Duodenal mucosa (tissue), 2 donors: ENCODE measurements around the gene DYSF.

Experiments
- H3K27ac ChIP-seq: one replicate; pipeline ENCODE4 v1.7.0; 2013; ENCODE audit warnings: low read depth, low read length
- H3K27me3 ChIP-seq, 2 donors: one replicate each; pipeline ENCODE4 v1.7.0; 2013; ENCODE audit warnings: low read length in 2 of 2, control low read depth in 1 of 2; ENCODE audit not compliant: insufficient read depth in 2 of 2, control insufficient read depth in 1 of 2
- H3K36me3 ChIP-seq, 2 donors: one replicate each; pipeline ENCODE4 v1.7.0; 2013; ENCODE audit warnings: low read length in 2 of 2, control low read depth in 1 of 2; ENCODE audit not compliant: insufficient read depth in 2 of 2, control insufficient read depth in 1 of 2
- H3K4me1 ChIP-seq, 2 donors: one replicate each; pipeline ENCODE4 v1.7.0; 2013; ENCODE audit warnings: low read length in 2 of 2, control low read depth in 1 of 2; ENCODE audit not compliant: insufficient read depth in 2 of 2, control insufficient read depth in 1 of 2
- H3K4me3 ChIP-seq, 2 donors: one replicate each; pipeline ENCODE4 v1.7.0; 2013; ENCODE audit warnings: low read length in 2 of 2, low read depth in 1 of 2
- H3K9ac ChIP-seq, 2 donors: one replicate each; pipeline ENCODE4 v1.7.0; 2013; ENCODE audit warnings: low read length in 2 of 2, low read depth in 1 of 2
- H3K9me3 ChIP-seq, 2 donors: one replicate each; pipeline ENCODE4 v1.7.0; 2013; ENCODE audit warnings: low read length in 2 of 2, control low read depth in 1 of 2; ENCODE audit not compliant: control insufficient read depth in 1 of 2

DYSF gene

GRCh38 chr2:71667256-71668182 lies 214.2 kb downstream of the DYSF start:
- Histone ChIP-seq H3K27ac (no peak overlapping the region), H3K4me3 (no peak overlapping the region), H3K9ac (no peak overlapping the region), H3K9me3 (no peaks in the 10 kb centered on the region), H3K4me1 (no peaks in the 10 kb centered on the region), H3K27me3 (no peaks in the 10 kb centered on the region), H3K36me3 (peaks cover 0 to 6% of the 10 kb centered on the region in 2 donors)

DNA sequence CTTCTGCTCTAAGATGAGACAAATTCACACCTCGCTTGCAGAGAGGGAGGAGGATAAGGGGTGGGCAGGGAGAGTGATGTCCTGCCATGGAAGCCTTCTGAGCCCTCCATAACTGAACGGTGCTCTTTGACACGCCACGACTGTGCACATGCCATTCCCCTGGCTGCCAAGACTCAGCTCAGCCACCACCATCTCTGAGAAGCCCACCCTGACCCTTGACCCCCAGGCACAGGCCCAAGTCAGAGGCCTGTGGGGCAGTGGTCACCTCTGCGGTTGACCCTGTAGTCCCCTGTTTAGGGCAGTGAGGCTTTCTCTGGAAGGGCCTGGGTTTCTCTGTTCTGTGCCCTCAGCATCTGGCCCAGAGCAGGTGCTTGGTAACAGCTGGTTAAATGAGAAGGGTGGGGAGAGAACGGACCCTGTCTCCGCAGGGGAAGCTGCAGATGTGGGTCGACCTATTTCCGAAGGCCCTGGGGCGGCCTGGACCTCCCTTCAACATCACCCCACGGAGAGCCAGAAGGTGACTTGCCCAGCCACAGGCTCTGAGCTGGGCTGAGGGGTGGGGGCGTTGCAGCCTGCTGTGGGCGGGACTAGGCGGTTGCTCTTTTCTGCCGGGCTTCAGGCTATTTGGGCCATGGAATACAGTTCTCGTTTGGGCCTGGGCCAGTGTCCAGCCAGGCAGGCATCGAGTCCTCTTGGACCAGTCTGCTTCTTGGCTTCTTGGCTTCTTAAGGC lies 215.1 kb downstream of the DYSF start:
- H3K27ac ChIP-seq: no peak overlapping the region
- peaks cover 0 to 6% of the 10 kb centered on the region in 2 donors for H3K36me3 ChIP-seq
- no peaks in the 10 kb centered on the region for H3K4me1 ChIP-seq
- H3K4me3 ChIP-seq: no peak overlapping the region
- H3K9me3 ChIP-seq: no peaks in the 10 kb centered on the region
- no peak overlapping the region for H3K9ac ChIP-seq
- no peaks in the 10 kb centered on the region for H3K27me3 ChIP-seq

- Histone ChIP-seq H3K4me1 (no peaks in the 10 kb centered on the region), H3K4me3 (no peak overlapping the region), H3K27me3 (no peaks in the 10 kb centered on the region), H3K9ac (no peak overlapping the region), H3K27ac (no peak overlapping the region), H3K9me3 (no peaks in the 10 kb centered on the region), H3K36me3 (peaks cover 0 to 6% of the 10 kb centered on the region in 2 donors)
Measured at GRCh38 chr2:71669058-71669456, 215.7 kb downstream of the DYSF start.

DNA sequence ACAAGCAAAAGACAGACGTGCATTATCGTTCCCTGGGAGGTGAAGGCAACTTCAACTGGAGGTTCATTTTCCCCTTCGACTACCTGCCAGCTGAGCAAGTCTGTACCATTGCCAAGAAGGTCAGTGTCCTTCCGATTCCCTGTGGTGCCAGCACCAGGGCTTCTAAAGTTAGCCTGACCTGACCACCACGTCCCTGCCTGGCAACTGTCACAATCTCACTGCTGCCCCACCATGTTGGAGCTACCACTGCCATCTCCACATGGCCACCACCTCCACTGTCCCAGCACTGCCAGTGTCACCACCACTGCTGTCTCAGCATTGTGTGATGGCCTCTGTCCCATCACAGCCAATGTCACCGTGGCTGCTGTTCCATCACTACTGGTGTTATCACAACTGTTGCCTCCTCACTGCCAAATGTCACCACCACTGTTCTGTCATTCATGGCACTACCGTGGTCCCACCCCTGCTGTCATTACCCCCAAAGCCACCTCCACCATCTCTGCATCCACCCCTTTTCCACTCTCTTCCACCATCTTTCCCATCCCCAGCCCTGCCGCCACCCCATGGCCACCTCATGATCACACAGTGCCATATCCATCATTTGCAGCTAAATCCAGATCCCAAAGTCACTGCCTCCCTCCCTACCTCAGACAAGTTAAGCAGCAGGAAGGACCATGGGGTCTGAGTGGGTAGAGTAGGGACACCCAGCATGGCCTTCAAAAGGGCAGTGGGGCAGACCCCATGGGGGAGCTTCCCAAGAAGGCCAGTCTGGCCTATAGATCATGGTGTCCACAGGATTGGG lies 216.5 kb downstream of the DYSF start:
- no peaks in the 10 kb centered on the region for H3K27me3 ChIP-seq
- H3K4me3 ChIP-seq: no peak overlapping the region
- H3K27ac ChIP-seq: no peak overlapping the region
- H3K9ac ChIP-seq: no peak overlapping the region
- peaks cover 0 to 1% of the 10 kb centered on the region in 2 donors for H3K4me1 ChIP-seq
- peaks cover 0 to 6% of the 10 kb centered on the region in 2 donors for H3K36me3 ChIP-seq
- no peaks in the 10 kb centered on the region for H3K9me3 ChIP-seq

DNA sequence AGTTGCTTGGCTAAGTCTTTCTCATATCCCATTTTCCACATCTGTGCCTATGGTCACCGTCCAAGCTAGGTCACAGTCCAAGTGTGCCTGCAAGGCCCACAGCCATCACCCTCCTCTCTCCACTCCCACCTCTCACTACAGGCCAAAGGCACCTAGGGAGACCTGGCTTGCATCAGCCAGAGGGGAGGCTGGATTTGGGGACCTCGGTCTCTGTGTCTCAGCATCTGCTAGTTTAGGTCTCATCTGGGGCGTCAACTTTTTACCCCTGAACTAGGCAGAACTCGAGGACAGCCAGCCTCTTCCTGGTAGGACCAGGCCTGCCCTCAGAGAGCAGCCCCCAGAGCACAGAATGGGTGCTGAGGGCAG lies 217.1 kb downstream of the DYSF start:
- H3K27me3 ChIP-seq: no peaks in the 10 kb centered on the region
- H3K4me1 ChIP-seq: peaks cover 0 to 4% of the 10 kb centered on the region in 2 donors
- no peak overlapping the region for H3K9ac ChIP-seq
- no peak overlapping the region for H3K4me3 ChIP-seq
- H3K27ac ChIP-seq: no peak overlapping the region
- H3K36me3 ChIP-seq: peaks cover 0 to 6% of the 10 kb centered on the region in 2 donors
- H3K9me3 ChIP-seq: no peaks in the 10 kb centered on the region

- Histone ChIP-seq H3K27ac (no peak overlapping the region), H3K27me3 (no peaks in the 10 kb centered on the region), H3K4me3 (no peak overlapping the region), H3K36me3 (peaks cover 0 to 6% of the 10 kb centered on the region in 2 donors), H3K9ac (no peak overlapping the region), H3K9me3 (no peaks in the 10 kb centered on the region), H3K4me1 (peaks cover 0 to 4% of the 10 kb centered on the region in 2 donors)
Measured at GRCh38 chr2:71671203-71671854, 218.0 kb downstream of the DYSF start.

DNA sequence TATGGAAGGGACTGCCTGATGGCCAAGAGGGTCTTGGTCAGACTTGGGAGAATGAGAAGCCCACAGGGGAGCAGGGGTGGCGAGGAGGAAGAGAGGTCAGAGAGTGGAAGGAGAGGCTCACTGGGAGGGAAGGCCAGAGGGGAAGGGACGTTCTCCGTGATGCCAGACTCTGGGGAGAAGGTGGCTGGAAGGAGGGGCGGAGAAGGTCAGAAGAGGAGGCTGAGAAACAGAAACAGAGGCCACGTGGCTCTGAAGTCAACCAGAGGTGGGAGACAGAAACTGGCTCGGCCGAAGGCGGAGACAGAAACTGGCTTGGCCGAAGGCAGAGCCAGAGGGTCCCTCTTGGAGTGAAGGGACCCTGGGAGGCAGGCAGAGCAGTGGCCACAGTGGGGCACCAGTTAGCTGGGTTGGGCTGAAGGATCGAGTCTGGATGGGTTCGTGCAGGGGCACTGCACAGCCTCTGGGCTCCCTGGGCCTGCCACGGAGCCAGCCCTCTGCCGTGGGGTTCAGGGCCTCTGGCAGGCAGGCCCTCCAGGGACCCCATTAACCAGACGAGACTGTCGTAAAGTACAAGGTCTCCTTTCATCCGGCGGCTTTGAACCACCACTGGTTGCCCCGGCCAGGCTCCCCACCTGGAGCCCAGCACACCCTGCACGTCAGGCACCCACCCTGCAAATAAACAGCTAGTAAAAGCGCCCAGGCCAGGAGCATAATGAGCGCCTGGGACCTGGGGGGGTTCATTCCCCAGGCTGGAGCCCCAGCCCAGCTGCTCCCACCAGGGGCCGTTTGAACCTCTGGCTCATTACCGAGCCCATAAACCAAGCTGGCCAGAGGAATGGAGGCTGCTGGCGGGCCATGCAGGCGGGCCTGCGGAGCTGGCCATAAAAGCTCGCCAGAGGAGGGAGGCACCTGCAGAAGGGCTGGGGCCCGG lies 218.8 kb downstream of the DYSF start:
- peaks cover 0 to 6% of the 10 kb centered on the region in 2 donors for H3K36me3 ChIP-seq
- no peaks in the 10 kb centered on the region for H3K27me3 ChIP-seq
- no peak overlapping the region for H3K9ac ChIP-seq
- no peak overlapping the region for H3K4me3 ChIP-seq
- no peaks in the 10 kb centered on the region for H3K9me3 ChIP-seq
- peaks cover 0 to 4% of the 10 kb centered on the region in 2 donors for H3K4me1 ChIP-seq
- no peak overlapping the region for H3K27ac ChIP-seq

- Histone ChIP-seq H3K9ac (no peak overlapping the region), H3K9me3 (no peaks in the 10 kb centered on the region), H3K27me3 (no peaks in the 10 kb centered on the region), H3K4me1 (peaks cover 0 to 4% of the 10 kb centered on the region in 2 donors), H3K4me3 (no peak overlapping the region), H3K36me3 (peaks cover 0 to 6% of the 10 kb centered on the region in 2 donors), H3K27ac (no peak overlapping the region)
Measured at GRCh38 chr2:71672826-71673795, 219.8 kb downstream of the DYSF start.
